Ishikawa (cell line): ENCODE measurements around the gene DLX4.

ENCODE experiments used
- CREB1 ChIP-seq: IDR thresholded peaks from 2 replicates; pipeline ENCODE4 v1.6.1; 2012; ENCODE audit warnings: low read depth
- EP300 ChIP-seq: IDR thresholded peaks from 2 replicates; pipeline ENCODE4 v1.6.1; 2012; ENCODE audit warnings: borderline replicate concordance
- FOXM1 ChIP-seq: IDR thresholded peaks from 2 replicates; pipeline ENCODE4 v1.6.1; 2012; ENCODE audit warnings: low read depth, borderline replicate concordance
- MAX ChIP-seq: IDR thresholded peaks from 2 replicates; pipeline ENCODE4 v1.6.1; 2012
- RAD21 ChIP-seq: IDR thresholded peaks from 2 replicates; pipeline ENCODE4 v1.6.1; 2012; ENCODE audit warnings: low read depth
- TAF1 ChIP-seq: IDR thresholded peaks from 2 replicates; pipeline ENCODE4 v1.6.1; 2012; ENCODE audit warnings: low read depth, mild to moderate bottlenecking
- TEAD4 ChIP-seq: IDR thresholded peaks from 2 replicates; pipeline ENCODE4 v1.6.1; 2012
- ZBTB7A ChIP-seq: IDR thresholded peaks from 2 replicates; pipeline ENCODE4 v1.6.1; 2012; ENCODE audit warnings: low read depth

- TF ChIP-seq EP300 (no peak), FOXM1 (no peak), TEAD4 (no peak), ZBTB7A (no peak), MAX (no peak), CREB1 (no peak), TAF1 (no peak), RAD21 (no peak)
Measured at GRCh38 chr17:49963309-49963625, 5.7 kb upstream of the DLX4 start.
